Epithelial cell of proximal tubule (primary cell): ENCODE measurements around the gene SLC6A2. TPM values are rescaled to one million over a fixed set of nuclear protein-coding genes. Genes with fewer than 3 reads are reported as not detected.

ENCODE experiments used
- DNase-seq: peaks from one replicate; pipeline ENCODE4 v3.0.0-alpha.2; 2011; ENCODE audit warnings: low read depth
- H3K4me3 ChIP-seq: 2 replicates; pipeline ENCODE4 v1.5.1; 2011; ENCODE audit warnings: low read depth, mild to moderate bottlenecking, low read length
- total RNA-seq: library from RNA; depleted of rRNA; stranded (reverse); fragments of >200 nt; gene quantifications from 2 replicates; pipeline ENCODE4 v1.2.3, GENCODE V29; 2015
- TF ChIP-seq, protein P1 (sequence below): conservative IDR thresholded peaks from 2 replicates; pipeline ENCODE4 v1.5.1; 2012; ENCODE audit warnings: low read depth, mild to moderate bottlenecking, low read length

Gene SLC6A2
- total RNA-seq, 1 donor from 2014 or later, result not detected

DNA sequence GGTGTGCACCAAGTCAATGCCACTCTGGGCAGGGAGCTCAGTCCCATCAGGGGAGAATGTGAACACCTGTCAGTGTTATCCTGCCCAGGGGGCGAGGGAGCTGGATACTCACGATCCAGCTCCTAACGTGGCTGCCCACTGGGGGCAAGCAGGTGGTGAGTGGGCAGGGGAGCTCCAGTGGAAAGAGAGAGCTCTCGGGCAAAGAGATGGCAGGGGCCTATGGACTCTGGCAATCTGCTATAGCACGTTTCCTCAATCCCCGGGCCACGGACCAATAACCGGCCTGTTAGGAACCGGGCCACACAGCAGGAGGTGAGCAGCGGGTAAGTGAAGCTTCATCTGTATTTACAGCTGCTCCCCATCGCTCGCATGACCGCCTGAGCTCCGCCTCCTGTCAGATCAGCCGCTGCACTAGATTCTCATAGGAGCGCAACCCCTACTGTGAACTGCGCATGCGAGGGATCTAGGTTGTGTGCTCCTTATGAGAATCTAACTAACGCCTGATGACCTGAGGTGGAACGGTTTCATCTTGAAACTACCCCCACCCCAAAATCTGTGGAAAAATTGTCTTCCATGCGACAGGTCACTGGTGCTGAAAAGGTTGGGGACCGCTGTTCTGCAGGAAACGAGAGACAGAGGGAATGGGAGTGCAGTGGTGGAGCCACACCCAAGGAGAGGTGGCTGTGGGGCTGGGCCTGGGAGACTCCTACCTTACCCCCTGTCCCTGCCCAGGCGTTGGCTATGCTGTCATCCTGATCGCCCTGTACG, 15.6 kb downstream of the SLC6A2 start:
- TF ChIP-seq, protein P1, sequence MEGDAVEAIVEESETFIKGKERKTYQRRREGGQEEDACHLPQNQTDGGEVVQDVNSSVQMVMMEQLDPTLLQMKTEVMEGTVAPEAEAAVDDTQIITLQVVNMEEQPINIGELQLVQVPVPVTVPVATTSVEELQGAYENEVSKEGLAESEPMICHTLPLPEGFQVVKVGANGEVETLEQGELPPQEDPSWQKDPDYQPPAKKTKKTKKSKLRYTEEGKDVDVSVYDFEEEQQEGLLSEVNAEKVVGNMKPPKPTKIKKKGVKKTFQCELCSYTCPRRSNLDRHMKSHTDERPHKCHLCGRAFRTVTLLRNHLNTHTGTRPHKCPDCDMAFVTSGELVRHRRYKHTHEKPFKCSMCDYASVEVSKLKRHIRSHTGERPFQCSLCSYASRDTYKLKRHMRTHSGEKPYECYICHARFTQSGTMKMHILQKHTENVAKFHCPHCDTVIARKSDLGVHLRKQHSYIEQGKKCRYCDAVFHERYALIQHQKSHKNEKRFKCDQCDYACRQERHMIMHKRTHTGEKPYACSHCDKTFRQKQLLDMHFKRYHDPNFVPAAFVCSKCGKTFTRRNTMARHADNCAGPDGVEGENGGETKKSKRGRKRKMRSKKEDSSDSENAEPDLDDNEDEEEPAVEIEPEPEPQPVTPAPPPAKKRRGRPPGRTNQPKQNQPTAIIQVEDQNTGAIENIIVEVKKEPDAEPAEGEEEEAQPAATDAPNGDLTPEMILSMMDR, result no peak
- no peak for DNase-seq
- no peak overlapping the region for H3K4me3 ChIP-seq

DNA sequence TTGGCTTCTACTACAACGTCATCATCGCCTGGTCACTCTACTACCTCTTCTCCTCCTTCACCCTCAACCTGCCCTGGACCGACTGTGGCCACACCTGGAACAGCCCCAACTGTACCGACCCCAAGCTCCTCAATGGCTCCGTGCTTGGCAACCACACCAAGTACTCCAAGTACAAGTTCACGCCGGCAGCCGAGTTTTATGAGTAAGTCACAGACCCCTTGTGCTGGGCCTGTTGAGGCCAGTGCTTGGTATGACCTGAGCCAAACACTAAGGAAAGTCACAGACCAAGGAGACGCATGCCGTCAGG, 16.1 kb downstream of the SLC6A2 start:
- TF ChIP-seq, protein P1, result no peak
- no peak overlapping the region for H3K4me3 ChIP-seq
- DNase-seq, result no peak

DNA sequence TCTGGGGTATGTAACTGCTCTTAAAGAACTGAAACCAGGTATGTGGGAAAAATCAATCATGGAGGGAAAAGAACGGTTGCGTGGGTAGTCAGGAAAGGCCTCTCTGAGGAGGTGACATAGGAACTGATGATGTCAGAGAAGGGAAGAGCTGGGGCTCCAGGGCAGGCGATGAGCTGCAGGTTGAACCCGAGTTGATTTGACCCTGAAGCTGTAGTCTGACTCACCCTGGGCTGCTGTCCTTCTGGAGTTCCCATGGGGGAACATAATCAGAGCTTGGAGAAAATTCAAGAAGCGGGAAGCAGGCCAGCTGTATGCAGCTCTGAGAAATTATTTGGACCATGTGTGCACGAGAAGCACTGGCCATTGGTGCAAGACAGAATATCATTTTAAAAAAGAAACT, 16.7 kb downstream of the SLC6A2 start:
- no peak for DNase-seq
- TF ChIP-seq, protein P1, result no peak
- H3K4me3 ChIP-seq, result no peak overlapping the region

DNA sequence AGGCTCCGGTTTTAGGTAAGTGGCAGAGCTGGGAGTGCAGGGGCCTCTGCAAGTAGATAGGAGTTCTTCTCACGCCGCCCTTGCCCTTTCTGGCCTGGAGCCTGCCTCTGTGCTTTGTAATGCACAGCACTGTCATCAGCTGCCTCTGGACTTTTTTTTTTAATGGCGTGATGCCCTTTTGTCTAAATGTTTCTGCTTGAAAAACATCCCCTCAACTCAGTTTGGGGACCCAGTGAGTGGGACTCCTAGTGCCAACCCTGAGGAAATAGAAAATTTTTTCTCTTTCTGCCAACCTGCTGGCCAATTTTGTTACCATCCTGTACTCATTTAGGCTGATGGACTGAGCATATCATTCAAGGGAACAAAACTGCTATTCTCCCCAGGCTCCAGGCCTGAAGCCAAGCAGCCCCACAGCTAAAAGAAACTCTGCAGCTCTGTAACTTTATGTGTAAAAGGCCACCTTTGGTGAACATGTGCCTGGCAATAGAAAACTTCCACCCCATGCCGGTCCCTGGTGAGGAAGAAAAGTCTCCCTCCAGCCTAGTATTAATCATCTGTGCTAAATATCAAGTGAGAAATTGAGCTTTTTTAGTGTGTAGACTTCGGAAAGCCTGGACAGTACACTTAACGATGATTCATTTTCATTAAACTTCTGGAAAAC, 22.5 kb downstream of the SLC6A2 start:
- no peak for DNase-seq
- no peak overlapping the region for H3K4me3 ChIP-seq
- TF ChIP-seq, protein P1, result no peak

DNA sequence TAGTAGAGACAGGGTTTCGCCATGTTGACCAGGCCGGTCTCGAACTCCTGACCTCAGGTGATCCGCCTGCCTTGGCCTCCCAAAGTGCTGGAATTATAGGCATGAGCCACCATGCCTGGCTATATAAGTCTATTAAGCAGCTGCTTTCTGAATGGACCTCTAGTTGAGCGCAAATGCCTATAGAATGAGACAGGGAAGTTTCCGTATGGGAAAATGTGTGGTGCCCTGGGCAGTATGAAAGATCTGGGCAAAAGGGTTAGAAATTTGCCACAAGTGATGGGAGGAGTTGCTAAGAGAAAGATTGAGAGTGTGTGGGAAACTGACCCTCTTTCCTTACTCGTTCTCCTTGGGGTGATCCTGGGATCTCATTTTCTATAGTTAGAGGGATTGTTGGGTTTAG, 26.3 kb downstream of the SLC6A2 start:
- H3K4me3 ChIP-seq, result no peak overlapping the region
- DNase-seq, result no peak
- TF ChIP-seq, protein P1, result no peak

DNA sequence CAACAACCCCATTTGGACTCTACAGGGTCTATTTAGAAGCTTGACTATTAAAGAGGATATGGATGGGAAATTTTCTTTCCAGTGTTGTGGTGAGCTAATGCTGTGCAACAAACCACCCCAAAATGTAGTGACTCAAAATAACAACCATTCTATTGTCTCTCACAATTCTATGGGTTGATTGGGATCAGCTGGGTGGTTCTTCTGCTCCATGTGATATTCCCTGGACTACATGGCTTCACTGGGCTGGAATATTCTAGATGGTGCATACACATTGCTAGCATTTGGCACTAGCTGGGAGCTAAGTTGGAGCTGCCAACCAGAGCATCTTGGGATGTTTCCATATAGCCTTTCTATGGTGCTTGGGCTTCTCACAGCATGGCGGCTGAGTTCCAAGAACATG, 30.2 kb downstream of the SLC6A2 start:
- TF ChIP-seq, protein P1, result no peak
- no peak overlapping the region for H3K4me3 ChIP-seq
- no peak for DNase-seq

DNA sequence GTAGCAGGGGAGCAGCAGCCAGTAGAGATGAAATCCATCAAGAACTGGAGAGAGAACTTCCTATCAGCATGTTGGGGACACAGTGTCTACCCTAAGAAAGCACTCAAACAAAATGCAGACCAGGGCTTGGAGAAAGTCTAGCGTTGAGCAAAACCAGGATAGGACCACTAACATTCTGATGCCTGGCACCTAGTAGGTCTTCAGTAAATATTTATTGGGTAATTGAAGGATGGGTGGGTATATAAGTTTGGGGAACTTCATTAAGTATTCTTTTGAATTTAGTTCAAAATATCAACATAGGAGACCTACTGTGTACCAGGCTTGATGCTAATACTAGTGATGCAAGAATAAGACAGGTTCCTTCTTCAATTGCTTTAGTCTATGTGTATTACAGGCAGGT, 30.9 kb downstream of the SLC6A2 start:
- TF ChIP-seq, protein P1, result no peak
- no peak overlapping the region for H3K4me3 ChIP-seq
- DNase-seq, result no peak
